PC-3 (cell line): Measurements from ENCODE around the gene RPL32. TPM values are rescaled to one million over a fixed set of nuclear protein-coding genes. Genes with fewer than 3 reads are reported as not detected.
A peak's percentile ranks its signal among the peaks of the same experiment; 100 is the strongest.

Source experiments
- ATAC-seq: fragments of 200-7000 bp; cut with Tn5 transposase; 2 replicates; pipeline ENCODE4 v1.9.1; 2020; ENCODE audit warnings: mild to moderate bottlenecking, moderate library complexity
- BruUV-seq: library from RNA; stranded (reverse); fragments of 400-500 nt; replicated peaks from 2 replicates; lab custom pipeline; 2021; lab: Mats Ljungman, UMichigan
- CTCF ChIA-PET: fragments of 300-600 bp; sonication (Branson Sonifier 250); formaldehyde crosslinking; loops from one replicate; lab custom pipeline; 2022; ENCODE audit warnings: antibody characterized with exemption; lab: Charles Lee
- POLR2A ChIA-PET: fragments of 300-600 bp; sonication (Branson Sonifier 250); formaldehyde crosslinking; loops from one replicate; lab custom pipeline; 2022; ENCODE audit warnings: antibody characterized with exemption; ENCODE audit not compliant: unreplicated experiment; lab: Charles Lee
- DNase-seq: peaks from one replicate; pipeline ENCODE4 v3.0.0-alpha.2; 2015
- H2AFZ ChIP-seq: fragments of 300-600 bp; sonication (generic); 2 replicates; pipeline ENCODE4 v1.6.0; 2016; ENCODE audit warnings: antibody characterized with exemption, low read length
- H3F3A ChIP-seq: fragments of 300-600 bp; sonication (generic); one replicate; pipeline ENCODE4 v1.6.0; 2017; ENCODE audit warnings: antibody characterized with exemption, low read length, control low read depth, mild to moderate bottlenecking; ENCODE audit not compliant: unreplicated experiment
- H3K27ac ChIP-seq: fragments of 300-600 bp; sonication (generic); 2 replicates; pipeline ENCODE4 v1.5.1; 2016; ENCODE audit warnings: mild to moderate bottlenecking, low read length
- H3K27me3 ChIP-seq: fragments of 300-600 bp; sonication (generic); 2 replicates; pipeline ENCODE4 v1.6.1; 2016; ENCODE audit warnings: low read length, mixed read lengths
- H3K36me3 ChIP-seq: fragments of 300-600 bp; sonication (generic); 2 replicates; pipeline ENCODE4 v1.6.1; 2016; ENCODE audit warnings: low read depth, mixed run types, low read length, mixed read lengths
- H3K4me1 ChIP-seq: fragments of 300-600 bp; sonication (generic); 2 replicates; pipeline ENCODE4 v1.5.1; 2016; ENCODE audit warnings: low read length; ENCODE audit not compliant: insufficient read depth
- H3K4me2 ChIP-seq: fragments of 300-600 bp; sonication (generic); 2 replicates; pipeline ENCODE4 v1.6.0; 2016; ENCODE audit warnings: low read length
- H3K4me3 ChIP-seq: fragments of 300-600 bp; sonication (generic); 2 replicates; pipeline ENCODE4 v1.5.1; 2016; ENCODE audit warnings: mild to moderate bottlenecking, low read length, mixed read lengths
- H3K79me2 ChIP-seq: fragments of 300-600 bp; sonication (generic); 2 replicates; pipeline ENCODE4 v1.6.1; 2017; ENCODE audit warnings: low read length, mixed read lengths
- H3K9ac ChIP-seq: fragments of 300-600 bp; sonication (generic); 2 replicates; pipeline ENCODE4 v1.6.0; 2016; ENCODE audit warnings: mild to moderate bottlenecking, low read length
- H3K9me2 ChIP-seq: fragments of 300-600 bp; sonication (generic); replicated peaks from 2 replicates; pipeline ENCODE4 v1.6.1; 2016; ENCODE audit warnings: mixed run types, low read length, mixed read lengths
- H3K9me3 ChIP-seq: fragments of 300-600 bp; sonication (generic); 2 replicates; pipeline ENCODE4 v1.6.1; 2016; ENCODE audit warnings: low read length, mixed read lengths
- H4K20me1 ChIP-seq: fragments of 300-600 bp; sonication (generic); 2 replicates; pipeline ENCODE4 v1.6.1; 2016; ENCODE audit warnings: low read length, mixed read lengths
- EZH2 ChIP-seq: fragments of 300-600 bp; sonication (generic); IDR thresholded peaks from one replicate; pipeline ENCODE4 v1.6.1; 2017; ENCODE audit warnings: antibody characterized with exemption, mild to moderate bottlenecking, low read length; ENCODE audit not compliant: unreplicated experiment
- EZH2phosphoT487 ChIP-seq: fragments of 300-600 bp; sonication (generic); IDR thresholded peaks from 2 replicates; pipeline ENCODE4 v1.6.1; 2018; ENCODE audit warnings: mild to moderate bottlenecking, antibody characterized with exemption, low read length, borderline replicate concordance
- intact Hi-C: fragments of 100-400 bp; cut with micrococcal nuclease; formaldehyde crosslinking; loops from 2 replicates; pipeline ENCODE4 v1.9.0; 2023
- total RNA-seq: library from RNA; depleted of rRNA; stranded (reverse); fragments of >200 nt; gene quantifications from 2 replicates; pipeline ENCODE4 v1.2.3, GENCODE V29; 2014
- TF ChIP-seq, protein P1 (sequence below): fragments of 300-600 bp; sonication (generic); conservative IDR thresholded peaks from 2 replicates; pipeline ENCODE4 v1.5.1; 2017; ENCODE audit warnings: antibody characterized with exemption, low read depth, mild to moderate bottlenecking, low read length

Gene RPL32
- total RNA-seq, 1 experiment from 2014 or later, result 2,663 TPM

DNA sequence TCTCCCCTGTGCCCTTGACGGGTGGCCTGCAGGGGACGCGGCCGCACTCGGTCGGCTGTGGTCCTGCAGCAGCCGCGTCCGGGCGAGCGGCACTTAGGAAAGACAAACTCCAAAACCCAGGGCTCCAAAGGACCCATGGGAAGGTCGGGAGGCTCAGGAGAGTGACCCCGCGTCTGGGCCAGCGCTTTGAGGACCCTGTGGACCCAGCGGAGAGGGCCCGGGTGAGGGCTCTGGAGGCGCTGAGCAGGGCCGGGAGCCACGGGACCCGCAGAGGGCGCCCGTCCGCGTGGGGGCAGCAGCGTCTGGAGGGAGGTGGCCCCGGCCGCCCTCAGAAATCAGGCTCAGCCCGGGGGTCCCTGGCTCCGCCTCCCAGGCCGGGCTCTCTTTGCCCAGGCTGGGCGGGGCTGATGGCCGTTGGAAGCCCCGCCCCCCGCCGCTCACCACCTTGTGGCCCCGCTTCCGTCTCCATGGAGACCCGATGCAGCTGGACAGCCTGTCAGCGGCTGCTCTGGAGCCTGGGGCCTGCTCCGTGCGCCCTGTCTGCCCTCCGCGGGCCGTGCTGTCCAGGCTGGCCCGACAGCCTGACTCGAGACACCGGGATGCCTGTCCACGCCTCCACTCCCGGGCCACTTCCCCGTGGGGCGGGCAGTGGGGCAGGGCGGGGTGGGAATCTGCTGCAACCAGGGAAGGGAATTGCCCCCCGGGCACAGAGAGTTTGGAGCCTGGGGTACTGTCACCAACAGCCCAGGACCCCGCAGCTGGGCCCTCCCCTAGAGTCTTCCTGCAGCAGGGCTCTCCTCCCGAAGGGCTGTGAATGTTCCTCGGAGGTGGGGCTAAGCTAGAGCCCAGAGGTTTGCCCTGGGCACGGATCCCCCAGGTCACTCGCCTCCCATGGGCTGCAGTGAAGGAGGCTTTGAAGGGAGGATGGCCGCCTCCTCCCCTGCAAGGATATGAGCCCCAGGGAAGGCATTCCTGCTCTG, 34.8 kb upstream of the RPL32 start:
- intact Hi-C loops, result no loop called here
- H3K4me1 ChIP-seq, result no peaks in the 10 kb centered on the region
- H3K4me3 ChIP-seq, result no peak overlapping the region
- POLR2A ChIA-PET, result no interaction called here
- no peaks in the 10 kb centered on the region for H3K9me2 ChIP-seq
- no TSS peak for BruUV-seq
- CTCF ChIA-PET, result no interaction called here
- H3K36me3 ChIP-seq, result no peaks in the 10 kb centered on the region
- no peak overlapping the region for H3K9ac ChIP-seq
- no peak for DNase-seq
- no peak overlapping the region for H3K4me2 ChIP-seq
- H3K27me3 ChIP-seq, result no peaks in the 10 kb centered on the region
- no peak overlapping the region for H3K27ac ChIP-seq
- no peaks in the 10 kb centered on the region for H3F3A ChIP-seq
- no peak overlapping the region for H2AFZ ChIP-seq
- H4K20me1 ChIP-seq, result no peaks in the 10 kb centered on the region
- TF ChIP-seq, protein P1, sequence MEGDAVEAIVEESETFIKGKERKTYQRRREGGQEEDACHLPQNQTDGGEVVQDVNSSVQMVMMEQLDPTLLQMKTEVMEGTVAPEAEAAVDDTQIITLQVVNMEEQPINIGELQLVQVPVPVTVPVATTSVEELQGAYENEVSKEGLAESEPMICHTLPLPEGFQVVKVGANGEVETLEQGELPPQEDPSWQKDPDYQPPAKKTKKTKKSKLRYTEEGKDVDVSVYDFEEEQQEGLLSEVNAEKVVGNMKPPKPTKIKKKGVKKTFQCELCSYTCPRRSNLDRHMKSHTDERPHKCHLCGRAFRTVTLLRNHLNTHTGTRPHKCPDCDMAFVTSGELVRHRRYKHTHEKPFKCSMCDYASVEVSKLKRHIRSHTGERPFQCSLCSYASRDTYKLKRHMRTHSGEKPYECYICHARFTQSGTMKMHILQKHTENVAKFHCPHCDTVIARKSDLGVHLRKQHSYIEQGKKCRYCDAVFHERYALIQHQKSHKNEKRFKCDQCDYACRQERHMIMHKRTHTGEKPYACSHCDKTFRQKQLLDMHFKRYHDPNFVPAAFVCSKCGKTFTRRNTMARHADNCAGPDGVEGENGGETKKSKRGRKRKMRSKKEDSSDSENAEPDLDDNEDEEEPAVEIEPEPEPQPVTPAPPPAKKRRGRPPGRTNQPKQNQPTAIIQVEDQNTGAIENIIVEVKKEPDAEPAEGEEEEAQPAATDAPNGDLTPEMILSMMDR, result no peak; the same call in 1 of the 2 replicates
- TF ChIP-seq EZH2 (no peak), EZH2phosphoT487 (no peak)
- H3K79me2 ChIP-seq, result no peaks in the 10 kb centered on the region
- H3K9me3 ChIP-seq, result no peaks in the 10 kb centered on the region
- 0 out of 2 replicates have a peak, but pooled peaks have one; percentile 13 for ATAC-seq

DNA sequence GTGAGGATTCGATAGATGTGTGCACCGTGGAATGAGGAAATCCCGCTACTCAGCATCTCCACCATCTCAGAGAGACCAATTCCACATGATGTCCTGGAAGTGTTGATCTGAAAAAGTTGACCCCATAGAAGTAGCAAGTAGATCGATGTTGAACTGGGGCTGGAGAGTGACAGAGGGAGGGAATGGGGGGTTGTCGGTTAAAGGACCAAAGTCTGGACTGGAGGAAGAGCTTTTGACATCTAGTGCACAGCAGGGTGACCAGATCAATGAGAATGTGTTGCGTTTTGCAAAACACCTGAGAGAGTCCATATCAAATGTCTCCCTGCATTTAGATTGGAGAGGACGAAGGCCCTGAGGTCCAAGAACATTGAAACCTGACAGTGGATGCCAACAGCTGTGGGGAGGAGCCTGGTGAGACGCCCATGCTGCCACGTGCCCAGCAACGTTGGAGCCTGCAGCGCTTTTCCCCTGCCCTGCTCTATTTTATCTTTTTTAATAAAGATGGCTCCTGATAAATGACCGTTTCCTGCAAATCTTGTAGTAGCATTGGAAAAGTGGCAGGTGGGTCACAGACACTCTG, 30.1 kb upstream of the RPL32 start:
- Histone ChIP-seq H3K4me3 (no peak overlapping the region), H3K4me2 (no peak overlapping the region), H3K9me3 (no peaks in the 10 kb centered on the region), H3K36me3 (no peaks in the 10 kb centered on the region), H3K27me3 (no peaks in the 10 kb centered on the region), H3K9me2 (no peaks in the 10 kb centered on the region), H3K79me2 (no peaks in the 10 kb centered on the region), H4K20me1 (no peaks in the 10 kb centered on the region), H2AFZ (no peak overlapping the region), H3K9ac (no peak overlapping the region), H3F3A (no peaks in the 10 kb centered on the region), H3K27ac (no peak overlapping the region), H3K4me1 (no peaks in the 10 kb centered on the region)
- no TSS peak for BruUV-seq
- ATAC-seq, result no peak
- ChIA-PET CTCF (no interaction called here), POLR2A (no interaction called here)
- TF ChIP-seq EZH2phosphoT487 (no peak), EZH2 (no peak)
- TF ChIP-seq, protein P1, result no peak
- DNase-seq, result no peak
- intact Hi-C loops, result no loop called here

DNA sequence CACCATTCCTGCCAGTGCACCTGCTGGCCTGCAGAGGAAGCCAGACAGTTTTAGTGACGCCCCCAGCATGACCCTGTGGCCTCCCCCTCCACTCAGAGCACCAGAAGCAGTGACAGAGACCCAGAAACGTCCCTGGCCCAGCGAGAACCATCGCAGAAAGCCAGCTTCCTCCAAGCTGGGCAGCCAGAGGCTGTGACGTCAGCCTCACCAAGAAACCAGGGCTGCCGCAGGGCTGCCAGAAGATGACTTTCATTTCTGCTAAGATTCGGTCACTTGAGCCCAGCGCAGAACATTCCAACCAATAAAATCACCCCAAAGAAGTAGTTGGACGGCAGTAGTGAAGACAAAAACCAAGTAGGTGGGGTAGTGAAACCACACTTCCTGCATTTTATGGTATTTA, 29.6 kb upstream of the RPL32 start:
- Histone ChIP-seq H3K9ac (no peak overlapping the region), H3K27me3 (no peaks in the 10 kb centered on the region), H3K36me3 (no peaks in the 10 kb centered on the region; the same call in 1 of the 2 replicates), H4K20me1 (no peaks in the 10 kb centered on the region), H2AFZ (no peak overlapping the region), H3F3A (no peaks in the 10 kb centered on the region), H3K9me3 (no peaks in the 10 kb centered on the region), H3K27ac (no peak overlapping the region), H3K4me1 (no peaks in the 10 kb centered on the region), H3K79me2 (no peaks in the 10 kb centered on the region), H3K4me3 (no peak overlapping the region), H3K4me2 (no peak overlapping the region), H3K9me2 (no peaks in the 10 kb centered on the region)
- ChIA-PET CTCF (no interaction called here), POLR2A (no interaction called here)
- TF ChIP-seq, protein P1, result no peak
- TF ChIP-seq EZH2phosphoT487 (no peak), EZH2 (no peak)
- intact Hi-C loops, result no loop called here
- DNase-seq, result no peak
- no TSS peak for BruUV-seq
- ATAC-seq, result no peak
